Subcutaneous adipose tissue (tissue), 4 donors: Measurements from ENCODE around the gene FITM2. TPM values are rescaled to one million over a fixed set of nuclear protein-coding genes. Genes with fewer than 3 reads are reported as not detected.

Experiments used
- total RNA-seq, 4 donors: library from RNA; depleted of rRNA; stranded (reverse); fragments of >200 nt; gene quantifications; one replicate each; pipeline ENCODE4 v1.1.0, GENCODE V29; 2016
- TF ChIP-seq, protein P1 (sequence below): fragments of 450-650 bp; IDR thresholded peaks from one replicate; pipeline ENCODE4 v1.5.1; 2016; ENCODE audit warnings: low read depth, mild to moderate bottlenecking, control low read depth, antibody characterized with exemption, moderate library complexity

The FITM2 gene
- total RNA-seq, 4 donors from 2014 or later, result 10.9 to 37.3 (median 24.0) TPM

DNA sequence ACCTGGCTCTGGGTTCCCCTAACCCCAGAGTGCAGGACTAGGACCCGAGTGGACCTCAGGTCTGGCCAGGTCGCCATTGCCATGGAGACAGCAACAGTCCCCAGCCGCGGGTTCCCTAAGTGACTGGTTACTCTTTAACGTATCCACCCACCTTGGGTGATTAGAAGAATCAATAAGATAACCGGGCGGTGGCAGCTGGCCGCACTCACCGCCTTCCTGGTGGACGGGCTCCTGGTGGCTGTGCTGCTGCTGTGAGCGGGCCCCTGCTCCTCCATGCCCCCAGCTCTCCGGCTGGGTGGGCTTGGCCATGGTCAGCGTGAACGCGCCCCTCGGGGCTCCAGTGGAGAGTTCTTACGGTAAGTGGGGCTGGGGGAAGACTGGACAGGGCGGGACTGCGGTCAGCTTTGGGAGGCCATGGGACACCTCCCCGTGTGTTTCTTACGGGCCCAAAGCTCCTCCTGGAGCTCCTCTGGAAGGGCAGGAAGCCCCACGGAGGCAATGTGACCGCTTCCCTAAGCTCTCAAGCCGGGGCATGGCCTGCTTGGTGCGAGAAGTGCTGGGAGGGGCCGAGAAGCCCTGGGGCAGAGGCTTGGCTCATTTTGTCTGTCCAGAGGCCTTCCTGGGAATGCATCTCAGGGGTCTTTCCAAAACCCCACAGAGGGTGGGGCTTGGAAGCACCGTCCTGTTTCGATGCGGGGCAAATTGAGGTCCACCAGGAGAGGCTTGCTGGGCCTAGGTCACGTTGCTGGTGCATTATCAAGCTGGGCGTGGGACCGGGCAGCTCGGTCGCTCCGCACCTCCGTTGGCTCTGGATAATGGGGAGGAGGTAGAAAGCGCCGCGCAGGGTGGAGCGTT, 44.7 kb upstream of the FITM2 start, which contains the start of gene HNF4A:
TSS of gene HNF4A (plus strand) at position 202 of the 855 bp plus-strand sequence. CDS start at position 308, 106 bp downstream.
- TF ChIP-seq, protein P1, sequence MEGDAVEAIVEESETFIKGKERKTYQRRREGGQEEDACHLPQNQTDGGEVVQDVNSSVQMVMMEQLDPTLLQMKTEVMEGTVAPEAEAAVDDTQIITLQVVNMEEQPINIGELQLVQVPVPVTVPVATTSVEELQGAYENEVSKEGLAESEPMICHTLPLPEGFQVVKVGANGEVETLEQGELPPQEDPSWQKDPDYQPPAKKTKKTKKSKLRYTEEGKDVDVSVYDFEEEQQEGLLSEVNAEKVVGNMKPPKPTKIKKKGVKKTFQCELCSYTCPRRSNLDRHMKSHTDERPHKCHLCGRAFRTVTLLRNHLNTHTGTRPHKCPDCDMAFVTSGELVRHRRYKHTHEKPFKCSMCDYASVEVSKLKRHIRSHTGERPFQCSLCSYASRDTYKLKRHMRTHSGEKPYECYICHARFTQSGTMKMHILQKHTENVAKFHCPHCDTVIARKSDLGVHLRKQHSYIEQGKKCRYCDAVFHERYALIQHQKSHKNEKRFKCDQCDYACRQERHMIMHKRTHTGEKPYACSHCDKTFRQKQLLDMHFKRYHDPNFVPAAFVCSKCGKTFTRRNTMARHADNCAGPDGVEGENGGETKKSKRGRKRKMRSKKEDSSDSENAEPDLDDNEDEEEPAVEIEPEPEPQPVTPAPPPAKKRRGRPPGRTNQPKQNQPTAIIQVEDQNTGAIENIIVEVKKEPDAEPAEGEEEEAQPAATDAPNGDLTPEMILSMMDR, result no peak

DNA sequence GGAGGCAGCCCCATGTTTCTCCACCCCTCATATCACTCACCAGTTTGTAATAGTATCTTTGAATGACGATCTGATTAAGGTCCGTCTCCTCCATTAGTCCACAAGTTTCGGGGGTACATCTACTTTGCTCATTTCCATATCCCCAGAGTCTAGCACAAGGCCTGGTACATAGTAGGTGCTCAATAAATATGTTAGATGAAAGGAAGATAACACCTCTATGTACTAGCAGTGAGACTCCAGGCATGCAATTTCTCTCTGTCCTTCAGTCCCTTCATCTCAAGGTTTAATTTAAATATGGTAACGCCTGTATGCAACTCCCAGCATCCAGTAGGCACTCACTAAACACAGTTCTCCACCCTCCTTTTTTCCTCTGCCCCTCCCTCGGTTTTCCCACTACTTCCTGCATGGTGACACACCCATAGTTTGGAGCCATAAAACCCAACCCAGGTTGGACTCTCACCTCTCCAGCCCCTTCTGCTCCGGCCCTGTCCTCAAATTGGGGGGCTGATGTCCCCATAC, 44.0 kb upstream of the FITM2 start:
- TF ChIP-seq, protein P1, result no peak

DNA sequence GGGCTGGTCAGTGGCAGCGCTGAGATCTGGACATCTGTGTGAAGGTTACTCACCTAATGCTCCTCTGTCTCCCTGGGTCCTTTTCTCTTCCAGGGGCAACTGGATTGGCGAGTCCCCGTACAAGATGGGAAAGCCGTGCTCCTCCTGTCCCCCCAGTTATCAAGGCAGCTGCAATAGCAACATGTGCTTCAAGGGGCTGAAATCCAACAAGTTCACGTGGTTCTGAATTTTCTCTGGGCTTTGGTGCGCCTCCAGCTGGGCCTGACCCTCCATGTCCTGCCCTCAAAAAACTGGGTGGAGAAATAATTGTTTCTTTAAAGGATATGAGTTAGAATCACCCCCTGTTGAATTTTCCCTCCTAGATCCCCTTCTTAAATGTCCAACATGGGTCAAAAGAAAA, 39.6 kb upstream of the FITM2 start:
- TF ChIP-seq, protein P1, result no peak

DNA sequence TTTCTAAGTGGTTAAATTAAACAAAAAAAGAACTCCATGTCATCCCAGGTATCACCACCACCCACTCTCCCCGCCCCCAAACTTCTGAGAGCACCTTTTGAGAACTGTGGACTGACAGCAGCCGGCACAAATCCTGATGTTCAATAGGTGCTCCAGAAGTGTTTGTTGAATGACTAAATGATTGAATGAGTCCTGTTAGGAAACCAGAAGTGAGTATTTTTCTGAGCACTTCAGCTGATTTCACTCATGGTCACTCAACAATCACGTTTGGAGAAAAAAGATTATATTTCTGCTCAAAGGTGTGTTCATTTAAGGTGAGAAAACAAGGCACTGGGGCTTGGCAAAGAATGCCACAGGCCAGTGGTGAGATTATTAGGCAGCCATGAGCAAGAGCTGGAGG, 38.3 kb upstream of the FITM2 start:
- TF ChIP-seq, protein P1, result no peak

DNA sequence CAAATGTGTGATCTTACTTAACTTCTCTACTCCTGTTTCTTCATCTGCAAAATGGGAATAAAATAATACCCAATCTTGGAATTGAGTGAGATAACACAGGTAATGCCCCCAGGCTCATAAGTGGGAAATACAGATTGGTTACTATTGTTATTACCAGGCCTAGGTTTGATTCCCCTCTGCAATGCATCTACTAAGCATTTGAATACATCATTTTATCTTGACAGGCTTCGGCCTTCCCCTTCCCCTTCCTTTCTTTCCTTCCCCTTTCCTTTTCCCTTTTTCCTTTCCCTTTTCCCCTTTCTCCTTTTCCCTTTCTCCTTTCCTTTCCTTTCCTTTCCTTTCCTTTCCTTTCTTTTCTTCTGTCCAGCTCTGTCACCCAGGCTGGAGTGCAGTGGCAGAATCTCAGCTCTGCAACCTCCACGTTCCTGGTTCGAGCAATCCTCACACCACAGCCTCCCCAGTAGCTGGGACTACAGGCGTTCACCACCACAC, 37.2 kb upstream of the FITM2 start:
- TF ChIP-seq, protein P1, result no peak

DNA sequence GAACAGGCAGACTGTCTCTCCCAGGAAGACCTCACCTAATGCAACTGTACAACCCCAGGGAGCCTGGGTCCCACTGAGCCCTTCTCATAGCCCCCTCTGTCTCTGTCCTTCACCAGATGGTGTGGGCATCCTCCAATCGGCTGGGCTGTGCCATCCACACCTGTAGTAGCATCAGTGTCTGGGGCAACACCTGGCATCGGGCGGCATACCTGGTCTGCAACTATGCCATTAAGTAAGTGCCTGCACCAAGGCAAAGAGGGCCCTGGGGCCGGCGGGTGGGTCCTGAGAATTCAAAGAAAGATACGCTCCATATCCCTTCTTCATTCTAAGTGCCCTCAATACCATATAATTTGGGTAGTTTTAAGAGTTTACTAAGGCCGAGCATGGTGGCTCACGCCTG, 34.1 kb upstream of the FITM2 start:
- TF ChIP-seq, protein P1, result no peak

DNA sequence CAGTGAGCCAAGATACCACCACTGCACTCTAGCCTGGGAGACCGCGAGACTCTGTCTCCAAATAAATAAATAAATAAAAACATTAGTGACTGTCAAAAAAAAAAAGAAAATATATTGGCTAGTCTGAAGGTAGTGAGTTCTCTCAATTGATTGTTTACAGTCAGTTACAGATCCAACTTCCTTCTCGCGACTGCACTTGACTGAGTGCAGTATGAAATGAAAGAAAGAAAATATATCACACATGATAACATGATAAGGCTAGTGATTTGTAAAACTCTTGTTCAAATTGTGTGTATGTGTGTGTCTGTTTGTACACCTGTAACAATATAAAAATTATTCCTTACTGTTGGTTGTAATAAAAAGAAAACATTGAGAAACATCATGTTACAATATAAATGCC, 33.7 kb upstream of the FITM2 start:
- TF ChIP-seq, protein P1, result no peak
